ENCODE data around the gene RUBCN. TPM values are rescaled to one million over a fixed set of nuclear protein-coding genes. Genes with fewer than 3 reads are reported as not detected.

Gene RUBCN
- total RNA-seq (2012; rRNA removed), result 13.2 and 13.8 TPM in 2 replicates

GRCh38 chr3:197736491-197737318 lies at the start of gene RUBCN:
RUBCN (minus strand) TSS chr3:197736904; CDS start chr3:197736719, 185 bp downstream.
- H3K4me3 ChIP-seq (ENCODE audit: low read length), result peak within 1 kb of the TSS; percentile 80
- H3K36me3 ChIP-seq (ENCODE audit: insufficient read depth, low read length), result no peaks in the 10 kb centered on the region
- H3K9ac ChIP-seq (ENCODE audit: low read depth, low read length), result peak within 1 kb of the TSS; percentile 89
- H3K9me3 ChIP-seq (replicated peaks; ENCODE audit: low read length), result no peaks in the 10 kb centered on the region
- no peaks in the 10 kb centered on the region for H3K27me3 ChIP-seq (ENCODE audit: control insufficient read depth, insufficient read depth, low read length)
- H3K4me1 ChIP-seq (ENCODE audit: control insufficient read depth, insufficient read depth, low read length), result peaks cover 15% of the 10 kb centered on the region
- peak within 1 kb of the TSS; percentile 98 for H3K4me2 ChIP-seq (ENCODE audit: low read length)

- H3K36me3 ChIP-seq (ENCODE audit: insufficient read depth, low read length), result peaks cover 52% of the 10 kb centered on the region
- H3K4me3 ChIP-seq (ENCODE audit: low read length), result no peak overlapping the region
- no peak overlapping the region for H3K9ac ChIP-seq (ENCODE audit: low read depth, low read length)
- no peak overlapping the region for H3K4me2 ChIP-seq (ENCODE audit: low read length)
- no peaks in the 10 kb centered on the region for H3K4me1 ChIP-seq (ENCODE audit: control insufficient read depth, insufficient read depth, low read length)
- no peaks in the 10 kb centered on the region for H3K27me3 ChIP-seq (ENCODE audit: control insufficient read depth, insufficient read depth, low read length)
- no peaks in the 10 kb centered on the region for H3K9me3 ChIP-seq (replicated peaks; ENCODE audit: low read length)
Measured at GRCh38 chr3:197784019-197784585, 47.4 kb upstream of the RUBCN start.

GRCh38 chr3:197782230-197782629 lies 45.5 kb upstream of the RUBCN start:
- Histone ChIP-seq H3K4me3 (ENCODE audit: low read length) (no peak overlapping the region), H3K9me3 (replicated peaks; ENCODE audit: low read length) (no peaks in the 10 kb centered on the region), H3K9ac (ENCODE audit: low read depth, low read length) (no peak overlapping the region), H3K36me3 (ENCODE audit: insufficient read depth, low read length) (peaks cover 65% of the 10 kb centered on the region), H3K4me1 (ENCODE audit: control insufficient read depth, insufficient read depth, low read length) (no peaks in the 10 kb centered on the region), H3K27me3 (ENCODE audit: control insufficient read depth, insufficient read depth, low read length) (no peaks in the 10 kb centered on the region), H3K4me2 (ENCODE audit: low read length) (no peak overlapping the region)

- Histone ChIP-seq H3K9me3 (replicated peaks; ENCODE audit: low read length) (no peaks in the 10 kb centered on the region), H3K9ac (ENCODE audit: low read depth, low read length) (no peak overlapping the region), H3K4me3 (ENCODE audit: low read length) (no peak overlapping the region), H3K4me1 (ENCODE audit: control insufficient read depth, insufficient read depth, low read length) (no peaks in the 10 kb centered on the region), H3K36me3 (ENCODE audit: insufficient read depth, low read length) (peaks cover 75% of the 10 kb centered on the region), H3K4me2 (ENCODE audit: low read length) (no peak overlapping the region), H3K27me3 (ENCODE audit: control insufficient read depth, insufficient read depth, low read length) (no peaks in the 10 kb centered on the region)
Measured at GRCh38 chr3:197775317-197775716, 38.6 kb upstream of the RUBCN start.

- Histone ChIP-seq H3K27me3 (ENCODE audit: control insufficient read depth, insufficient read depth, low read length) (no peaks in the 10 kb centered on the region), H3K9ac (ENCODE audit: low read depth, low read length) (no peak overlapping the region), H3K4me2 (ENCODE audit: low read length) (no peak overlapping the region), H3K4me3 (ENCODE audit: low read length) (no peak overlapping the region), H3K4me1 (ENCODE audit: control insufficient read depth, insufficient read depth, low read length) (no peaks in the 10 kb centered on the region), H3K9me3 (replicated peaks; ENCODE audit: low read length) (no peaks in the 10 kb centered on the region), H3K36me3 (ENCODE audit: insufficient read depth, low read length) (peaks cover 34% of the 10 kb centered on the region)
Measured at GRCh38 chr3:197761784-197762183, 25.1 kb upstream of the RUBCN start.

GRCh38 chr3:197758512-197758911 lies 21.8 kb upstream of the RUBCN start:
- Histone ChIP-seq H3K36me3 (ENCODE audit: insufficient read depth, low read length) (peaks cover 27% of the 10 kb centered on the region), H3K27me3 (ENCODE audit: control insufficient read depth, insufficient read depth, low read length) (no peaks in the 10 kb centered on the region), H3K4me2 (ENCODE audit: low read length) (no peak overlapping the region), H3K9me3 (replicated peaks; ENCODE audit: low read length) (no peaks in the 10 kb centered on the region), H3K4me1 (ENCODE audit: control insufficient read depth, insufficient read depth, low read length) (no peaks in the 10 kb centered on the region), H3K4me3 (ENCODE audit: low read length) (no peak overlapping the region), H3K9ac (ENCODE audit: low read depth, low read length) (no peak overlapping the region)

GRCh38 chr3:197756704-197757103 lies 20.0 kb upstream of the RUBCN start:
- Histone ChIP-seq H3K4me1 (ENCODE audit: control insufficient read depth, insufficient read depth, low read length) (peaks cover 6% of the 10 kb centered on the region), H3K4me3 (ENCODE audit: low read length) (no peak overlapping the region), H3K4me2 (ENCODE audit: low read length) (no peak overlapping the region), H3K9ac (ENCODE audit: low read depth, low read length) (no peak overlapping the region), H3K9me3 (replicated peaks; ENCODE audit: low read length) (no peaks in the 10 kb centered on the region), H3K36me3 (ENCODE audit: insufficient read depth, low read length) (peaks cover 21% of the 10 kb centered on the region), H3K27me3 (ENCODE audit: control insufficient read depth, insufficient read depth, low read length) (no peaks in the 10 kb centered on the region)

- H3K36me3 ChIP-seq (ENCODE audit: insufficient read depth, low read length), result peaks cover 10% of the 10 kb centered on the region
- no peak overlapping the region for H3K4me3 ChIP-seq (ENCODE audit: low read length)
- H3K9ac ChIP-seq (ENCODE audit: low read depth, low read length), result no peak overlapping the region
- H3K9me3 ChIP-seq (replicated peaks; ENCODE audit: low read length), result no peaks in the 10 kb centered on the region
- H3K4me1 ChIP-seq (ENCODE audit: control insufficient read depth, insufficient read depth, low read length), result peaks cover 17% of the 10 kb centered on the region
- H3K4me2 ChIP-seq (ENCODE audit: low read length), result no peak overlapping the region
- no peaks in the 10 kb centered on the region for H3K27me3 ChIP-seq (ENCODE audit: control insufficient read depth, insufficient read depth, low read length)
Measured at GRCh38 chr3:197753263-197753662, 16.6 kb upstream of the RUBCN start.

GRCh38 chr3:197752107-197752506 lies 15.4 kb upstream of the RUBCN start:
- H3K9me3 ChIP-seq (replicated peaks; ENCODE audit: low read length), result no peaks in the 10 kb centered on the region
- H3K4me3 ChIP-seq (ENCODE audit: low read length), result peak overlapping the region; percentile 88
- H3K36me3 ChIP-seq (ENCODE audit: insufficient read depth, low read length), result peaks cover 5% of the 10 kb centered on the region
- H3K4me2 ChIP-seq (ENCODE audit: low read length), result peak overlapping the region; percentile 98
- no peaks in the 10 kb centered on the region for H3K27me3 ChIP-seq (ENCODE audit: control insufficient read depth, insufficient read depth, low read length)
- H3K4me1 ChIP-seq (ENCODE audit: control insufficient read depth, insufficient read depth, low read length), result peaks cover 17% of the 10 kb centered on the region
- H3K9ac ChIP-seq (ENCODE audit: low read depth, low read length), result peak overlapping the region; percentile 10

GRCh38 chr3:197750858-197751737 lies 14.4 kb upstream of the RUBCN start:
- H3K36me3 ChIP-seq (ENCODE audit: insufficient read depth, low read length), result no peaks in the 10 kb centered on the region
- H3K9me3 ChIP-seq (replicated peaks; ENCODE audit: low read length), result no peaks in the 10 kb centered on the region
- H3K9ac ChIP-seq (ENCODE audit: low read depth, low read length), result peak overlapping the region; percentile 89
- no peaks in the 10 kb centered on the region for H3K27me3 ChIP-seq (ENCODE audit: control insufficient read depth, insufficient read depth, low read length)
- peak overlapping the region; percentile 98 for H3K4me2 ChIP-seq (ENCODE audit: low read length)
- H3K4me3 ChIP-seq (ENCODE audit: low read length), result peak overlapping the region; percentile 88
- H3K4me1 ChIP-seq (ENCODE audit: control insufficient read depth, insufficient read depth, low read length), result peaks cover 17% of the 10 kb centered on the region

GRCh38 chr3:197750396-197750831 lies 13.7 kb upstream of the RUBCN start:
- H3K4me1 ChIP-seq (ENCODE audit: control insufficient read depth, insufficient read depth, low read length), result peaks cover 17% of the 10 kb centered on the region

More at GRCh38 chr3:197750396-197750831, 13.7 kb upstream of the RUBCN start:
- no peaks in the 10 kb centered on the region for H3K36me3 ChIP-seq (ENCODE audit: insufficient read depth, low read length)
- H3K27me3 ChIP-seq (ENCODE audit: control insufficient read depth, insufficient read depth, low read length), result no peaks in the 10 kb centered on the region
- peak overlapping the region; percentile 98 for H3K4me2 ChIP-seq (ENCODE audit: low read length)
- peak overlapping the region; percentile 88 for H3K4me3 ChIP-seq (ENCODE audit: low read length)
- no peaks in the 10 kb centered on the region for H3K9me3 ChIP-seq (replicated peaks; ENCODE audit: low read length)
- H3K9ac ChIP-seq (ENCODE audit: low read depth, low read length), result peak overlapping the region; percentile 89
